HCT116 (cell line): ENCODE measurements around the gene PEAK3. TPM values are rescaled to one million over a fixed set of nuclear protein-coding genes. Genes with fewer than 3 reads are reported as not detected.

Experiments used
- ATAC-seq: fragments of 200-7000 bp; cut with Tn5 transposase; 2 replicates; pipeline ENCODE4 v1.9.1; 2020; ENCODE audit warnings: mild to moderate bottlenecking, moderate library complexity
- BruUV-seq: library from RNA; stranded (reverse); fragments of 400-500 nt; replicated peaks from 2 replicates; lab custom pipeline; 2021; lab: Mats Ljungman, UMichigan
- CTCF ChIA-PET: fragments of 300-600 bp; sonication (Branson Sonifier 250); formaldehyde crosslinking; loops from one replicate; lab custom pipeline; 2021; ENCODE audit warnings: antibody characterized with exemption; lab: Charles Lee
- POLR2A ChIA-PET: fragments of 300-600, 350-600 bp; sonication (Branson Sonifier 250); formaldehyde crosslinking; loops from one replicate; lab custom pipeline; 2021; ENCODE audit warnings: antibody characterized with exemption; lab: Charles Lee
- RAD21 ChIA-PET, 2 experiments: fragments of 300-600 bp; sonication (Branson Sonifier 250); formaldehyde crosslinking; loops; one replicate each; lab custom pipeline; 2023; ENCODE audit warnings: low total read pairs in 2 of 2; ENCODE audit not compliant: uncharacterized antibody in 2 of 2, unreplicated experiment in 2 of 2, low non-redundant PET in 1 of 2; lab: Charles Lee
- DNase-seq: peaks from one replicate; pipeline ENCODE4 v3.0.0-alpha.2; 2010; ENCODE audit warnings: low read depth, low spot score
- H2AFZ ChIP-seq: fragments of 200-600 bp; shearing (Covaris generic), sonication (generic); 2 replicates; pipeline ENCODE4 v1.6.1; 2017; ENCODE audit warnings: low read depth, mixed run types, mixed read lengths, antibody characterized with exemption, low read length; ENCODE audit not compliant: poor library complexity, severe bottlenecking
- H3K27ac ChIP-seq: 2 replicates; pipeline ENCODE4 v1.5.1; 2012; ENCODE audit warnings: low read depth, low read length
- H3K27me3 ChIP-seq: fragments of 200-600 bp; sonication (generic); 2 replicates; pipeline ENCODE4 v1.6.1; 2016; ENCODE audit warnings: mixed run types, low read length, mixed read lengths; ENCODE audit not compliant: insufficient read depth
- H3K36me3 ChIP-seq, 2 experiments: fragments of 200-500 bp in 1 of 2; fragments of 200-600 bp in 1 of 2; sonication (Bioruptor generic) in 1 of 2; sonication (generic) in 1 of 2; 2 replicates each; pipeline versions ENCODE4 v1.5.1 to v1.6.1; 2014 to 2016; ENCODE audit warnings: low read length in 2 of 2, inconsistent platforms in 1 of 2, mixed read lengths in 1 of 2, mixed run types in 1 of 2; ENCODE audit not compliant: insufficient read depth in 2 of 2, control insufficient read depth in 1 of 2
- H3K4me1 ChIP-seq, 2 experiments: fragments of 200-600 bp in 1 of 2; sonication (generic) in 1 of 2; 2 replicates each; pipeline versions ENCODE4 v1.5.1 to v1.6.1; 2012 to 2017; ENCODE audit warnings: low read length in 2 of 2, inconsistent platforms in 1 of 2, mild to moderate bottlenecking in 1 of 2, mixed read lengths in 1 of 2, mixed run types in 1 of 2, moderate library complexity in 1 of 2; ENCODE audit not compliant: insufficient read depth in 2 of 2, control insufficient read depth in 1 of 2
- H3K4me2 ChIP-seq: fragments of 200-600 bp; sonication (generic); 2 replicates; pipeline ENCODE4 v1.6.1; 2017; ENCODE audit warnings: mixed run types, low read length, mixed read lengths
- H3K4me3 ChIP-seq, 2 experiments: fragments of 200-600 bp in 1 of 2; sonication (generic) in 1 of 2; replicated peaks in 1 of 2; 2 replicates each; pipeline ENCODE4 v1.5.1; 2011 to 2016; ENCODE audit warnings: low read length in 2 of 2, control low read depth in 1 of 2, low read depth in 1 of 2, mild to moderate bottlenecking in 1 of 2, mixed read lengths in 1 of 2, mixed run types in 1 of 2
- H3K79me2 ChIP-seq: fragments of 200-600 bp; sonication (generic); 2 replicates; pipeline ENCODE4 v1.6.1; 2017; ENCODE audit warnings: mild to moderate bottlenecking, mixed run types, low read length, moderate library complexity, mixed read lengths; ENCODE audit not compliant: insufficient read depth
- H3K9ac ChIP-seq: fragments of 200-600 bp; sonication (generic); 2 replicates; pipeline ENCODE4 v1.6.1; 2016; ENCODE audit warnings: low read length, mixed read lengths
- H3K9me2 ChIP-seq: fragments of 200-600 bp; sonication (generic), shearing (Covaris generic); 2 replicates; pipeline ENCODE4 v1.6.1; 2017; ENCODE audit warnings: mixed run types, mild to moderate bottlenecking, moderate library complexity; ENCODE audit not compliant: insufficient read depth
- H3K9me3 ChIP-seq, 2 experiments: fragments of 200-500 bp in 1 of 2; fragments of 200-600 bp in 1 of 2; sonication (Bioruptor generic) in 1 of 2; sonication (generic) in 1 of 2; 2 replicates each; pipeline ENCODE4 v1.6.1; 2014 to 2017; ENCODE audit warnings: low read length in 2 of 2, mixed read lengths in 2 of 2, inconsistent platforms in 1 of 2, low read depth in 1 of 2, mild to moderate bottlenecking in 1 of 2, mixed run types in 1 of 2, moderate library complexity in 1 of 2; ENCODE audit not compliant: control insufficient read depth in 1 of 2, insufficient read depth in 1 of 2
- H4K20me1 ChIP-seq: fragments of 200-600 bp; sonication (generic), shearing (Covaris generic); 2 replicates; pipeline ENCODE4 v1.6.1; 2017; ENCODE audit warnings: mixed run types, mild to moderate bottlenecking, moderate library complexity; ENCODE audit not compliant: insufficient read depth
- CBX3 ChIP-seq: IDR thresholded peaks from 2 replicates; pipeline ENCODE4 v1.6.1; 2012; ENCODE audit warnings: low read depth
- CEBPB ChIP-seq: IDR thresholded peaks from 2 replicates; pipeline ENCODE4 v1.6.1; 2012; ENCODE audit warnings: low read depth
- EGR1 ChIP-seq: IDR thresholded peaks from 2 replicates; pipeline ENCODE4 v1.6.1; 2012; ENCODE audit warnings: low read depth
- EZH2phosphoT487 ChIP-seq: fragments of 200-600 bp; IDR thresholded peaks from 2 replicates; pipeline ENCODE4 v1.6.1; 2018; ENCODE audit warnings: antibody characterized with exemption, borderline replicate concordance
- FOSL1 ChIP-seq: IDR thresholded peaks from 2 replicates; pipeline ENCODE4 v1.6.1; 2012; ENCODE audit warnings: low read depth
- POLR2A ChIP-seq: IDR thresholded peaks from 2 replicates; pipeline ENCODE4 v1.7.0; 2011; ENCODE audit warnings: borderline replicate concordance; ENCODE audit not compliant: insufficient read depth, insufficient read length; ENCODE audit errors: extremely low read depth
- POLR2AphosphoS5 ChIP-seq: IDR thresholded peaks from 2 replicates; pipeline ENCODE4 v1.6.1; 2011; ENCODE audit warnings: mild to moderate bottlenecking, low read depth, low read length, moderate library complexity
- RAD21 ChIP-seq: IDR thresholded peaks from 2 replicates; pipeline ENCODE4 v1.6.1; 2012; ENCODE audit warnings: low read depth, mild to moderate bottlenecking
- TCF7L2 ChIP-seq: IDR thresholded peaks from 2 replicates; pipeline ENCODE4 v1.7.0; 2011; ENCODE audit warnings: borderline replicate concordance, inconsistent platforms; ENCODE audit not compliant: insufficient read depth, insufficient read length; ENCODE audit errors: extremely low read depth
- YY1 ChIP-seq: IDR thresholded peaks from 2 replicates; pipeline ENCODE4 v1.6.1; 2011; ENCODE audit warnings: low read length, low read depth, moderate library complexity, mild to moderate bottlenecking; ENCODE audit not compliant: insufficient replicate concordance; ENCODE audit errors: extremely low read depth
- ZFX ChIP-seq: fragments of 450-650 bp; IDR thresholded peaks from 2 replicates; pipeline ENCODE4 v1.6.1; 2017
- ZNF274 ChIP-seq: fragments of 200-500 bp; sonication (Bioruptor generic); IDR thresholded peaks from 2 replicates; pipeline ENCODE4 v1.6.1; 2014; ENCODE audit warnings: mild to moderate bottlenecking, low read depth, low read length, inconsistent platforms
- intact Hi-C: fragments of 100-400 bp; cut with micrococcal nuclease; formaldehyde crosslinking; loops from 2 replicates; pipeline ENCODE4 v1.10.0; 2022
- total RNA-seq: library from RNA; stranded (reverse); gene quantifications from one replicate; pipeline ENCODE4 v1.2.1, GENCODE V29; 2021; ENCODE audit not compliant: unreplicated experiment
- TF ChIP-seq, protein P1 (sequence below): IDR thresholded peaks from 2 replicates; pipeline ENCODE4 v1.6.1; 2012
- TF ChIP-seq, protein P2 (sequence below): IDR thresholded peaks from 2 replicates; pipeline ENCODE4 v1.6.1; 2012
- TF ChIP-seq, protein P3 (sequence below): IDR thresholded peaks from 2 replicates; pipeline ENCODE4 v1.6.1; 2011; ENCODE audit warnings: mild to moderate bottlenecking, low read length, moderate library complexity; ENCODE audit not compliant: insufficient replicate concordance; ENCODE audit errors: extremely low read depth

PEAK3 gene
- total RNA-seq, 1 experiment from 2014 or later, result not detected

DNA sequence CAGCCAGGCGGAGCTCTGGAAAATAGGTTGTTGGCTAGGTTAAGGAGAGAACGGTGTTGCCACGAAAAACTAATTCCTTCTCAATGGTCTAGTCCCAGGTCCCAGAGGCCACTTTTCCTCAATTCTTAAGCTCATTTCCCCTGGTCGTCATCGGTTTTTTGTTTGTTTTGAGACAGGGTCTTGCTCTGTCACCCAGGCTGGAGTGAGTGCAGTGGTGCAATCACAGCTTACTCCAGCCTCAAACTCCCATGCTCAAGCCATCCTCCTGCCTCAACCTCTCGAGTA lies 44.2 kb downstream of the PEAK3 start:
- H3K27ac ChIP-seq, result peak overlapping the region; percentile 95

More for the DNA sequence above, 44.2 kb downstream of the PEAK3 start:
- TF ChIP-seq RAD21 (no peak), ZFX (no peak), EZH2phosphoT487 (no peak), CEBPB (no peak), POLR2AphosphoS5 (no peak), YY1 (no peak), CBX3 (no peak), FOSL1 (no peak), POLR2A (no peak), TCF7L2 (no peak), EGR1 (no peak), ZNF274 (no peak)
- TF ChIP-seq, protein P1, sequence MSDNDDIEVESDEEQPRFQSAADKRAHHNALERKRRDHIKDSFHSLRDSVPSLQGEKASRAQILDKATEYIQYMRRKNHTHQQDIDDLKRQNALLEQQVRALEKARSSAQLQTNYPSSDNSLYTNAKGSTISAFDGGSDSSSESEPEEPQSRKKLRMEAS, result no peak
- TF ChIP-seq, protein P2, sequence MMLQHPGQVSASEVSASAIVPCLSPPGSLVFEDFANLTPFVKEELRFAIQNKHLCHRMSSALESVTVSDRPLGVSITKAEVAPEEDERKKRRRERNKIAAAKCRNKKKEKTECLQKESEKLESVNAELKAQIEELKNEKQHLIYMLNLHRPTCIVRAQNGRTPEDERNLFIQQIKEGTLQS, result no peak
- TF ChIP-seq, protein P3, sequence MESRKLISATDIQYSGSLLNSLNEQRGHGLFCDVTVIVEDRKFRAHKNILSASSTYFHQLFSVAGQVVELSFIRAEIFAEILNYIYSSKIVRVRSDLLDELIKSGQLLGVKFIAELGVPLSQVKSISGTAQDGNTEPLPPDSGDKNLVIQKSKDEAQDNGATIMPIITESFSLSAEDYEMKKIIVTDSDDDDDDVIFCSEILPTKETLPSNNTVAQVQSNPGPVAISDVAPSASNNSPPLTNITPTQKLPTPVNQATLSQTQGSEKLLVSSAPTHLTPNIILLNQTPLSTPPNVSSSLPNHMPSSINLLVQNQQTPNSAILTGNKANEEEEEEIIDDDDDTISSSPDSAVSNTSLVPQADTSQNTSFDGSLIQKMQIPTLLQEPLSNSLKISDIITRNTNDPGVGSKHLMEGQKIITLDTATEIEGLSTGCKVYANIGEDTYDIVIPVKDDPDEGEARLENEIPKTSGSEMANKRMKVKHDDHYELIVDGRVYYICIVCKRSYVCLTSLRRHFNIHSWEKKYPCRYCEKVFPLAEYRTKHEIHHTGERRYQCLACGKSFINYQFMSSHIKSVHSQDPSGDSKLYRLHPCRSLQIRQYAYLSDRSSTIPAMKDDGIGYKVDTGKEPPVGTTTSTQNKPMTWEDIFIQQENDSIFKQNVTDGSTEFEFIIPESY, result no peak
- ChIA-PET CTCF (interaction anchor here (1.1 kb wide), 1 partner anchor 82 kb away, joined by 4 read pairs; no protein-coding TSS in a partner anchor), POLR2A (no interaction called here), RAD21 (interaction anchor here in 1 of 2 experiments (1.0 kb wide), 1 partner anchor 82 kb away, joined by 4 read pairs; no protein-coding TSS in a partner anchor)
- ATAC-seq, result no peak
- no peaks in the 10 kb centered on the region for H3K27me3 ChIP-seq
- H3K9me2 ChIP-seq, result no peaks in the 10 kb centered on the region
- H3K4me3 ChIP-seq, result peak overlapping the region; percentile 83 to 92
- no peak overlapping the region for H2AFZ ChIP-seq
- H3K9me3 ChIP-seq, result no peaks in the 10 kb centered on the region
- BruUV-seq, result no TSS peak
- peak overlapping the region; percentile 99 for H3K9ac ChIP-seq
- no peak for DNase-seq
- H3K79me2 ChIP-seq, result peaks cover 95% of the 10 kb centered on the region
- peaks cover 9 to 59% of the 10 kb centered on the region in 2 experiments for H3K36me3 ChIP-seq
- intact Hi-C loops, result loop anchor here (5.0 kb wide), 1 partner anchor 76 kb away; the partner anchor contains the start of gene DOT1L
- peaks cover 32% of the 10 kb centered on the region; the same call in 1 of the 2 replicates for H4K20me1 ChIP-seq
- peaks cover 17 to 46% of the 10 kb centered on the region in 2 experiments; a peak in 3 of 4 replicates for H3K4me1 ChIP-seq
- H3K4me2 ChIP-seq, result peak overlapping the region; percentile 80
